Smooth muscle cell (in vitro differentiated cells): ENCODE measurements around the gene CXorf51B. TPM values are rescaled to one million over a fixed set of nuclear protein-coding genes. Genes with fewer than 3 reads are reported as not detected.
"Not testable (repeated sequence)": the region's sequence is repeated elsewhere in the genome, so short reads cannot be mapped to it uniquely, and the experiment has no call there.

Experiments
- DNase-seq: peaks from one replicate; lab custom pipeline; 2025; ENCODE audit not compliant: unreplicated experiment; lab: John Stamatoyannopoulos, UW
- H2AFZ ChIP-seq: fragments of 200-600 bp; sonication (generic); 2 replicates; pipeline ENCODE4 v1.6.0; 2016; ENCODE audit warnings: antibody characterized with exemption, low read depth, mild to moderate bottlenecking
- H3F3A ChIP-seq: fragments of 200-600 bp; sonication (generic); 2 replicates; pipeline ENCODE4 v1.6.0; 2017; ENCODE audit warnings: antibody characterized with exemption, low read depth
- H3K27ac ChIP-seq: fragments of 200-600 bp; sonication (generic); 2 replicates; pipeline ENCODE4 v1.5.1; 2016; ENCODE audit warnings: low read depth, mild to moderate bottlenecking
- H3K27me3 ChIP-seq: fragments of 200-600 bp; sonication (generic); 2 replicates; pipeline ENCODE4 v1.6.1; 2016; ENCODE audit warnings: low read depth, mild to moderate bottlenecking
- H3K36me3 ChIP-seq: fragments of 200-600 bp; sonication (generic); 2 replicates; pipeline ENCODE4 v1.5.1; 2016; ENCODE audit warnings: low read depth
- H3K4me1 ChIP-seq: fragments of 200-600 bp; sonication (generic); 2 replicates; pipeline ENCODE4 v1.5.1; 2016; ENCODE audit warnings: low read depth
- H3K4me2 ChIP-seq: fragments of 200-600 bp; sonication (generic); 2 replicates; pipeline ENCODE4 v1.6.0; 2016; ENCODE audit warnings: mild to moderate bottlenecking
- H3K4me3 ChIP-seq: fragments of 200-600 bp; sonication (generic); 2 replicates; pipeline ENCODE4 v1.5.1; 2016; ENCODE audit warnings: mild to moderate bottlenecking
- H3K79me2 ChIP-seq: fragments of 200-600 bp; sonication (generic); 2 replicates; pipeline ENCODE4 v1.6.0; 2016; ENCODE audit warnings: low read depth, mild to moderate bottlenecking
- H3K9ac ChIP-seq: fragments of 200-600 bp; sonication (generic); 2 replicates; pipeline ENCODE4 v1.6.0; 2016; ENCODE audit warnings: low read depth
- H3K9me3 ChIP-seq: fragments of 200-600 bp; sonication (generic); replicated peaks from 2 replicates; pipeline ENCODE4 v1.5.1; 2016; ENCODE audit warnings: low read depth
- H4K20me1 ChIP-seq: fragments of 200-600 bp; sonication (generic); 2 replicates; pipeline ENCODE4 v1.6.0; 2016; ENCODE audit warnings: low read depth
- CTCF ChIP-seq: fragments of 200-600 bp; sonication (generic); IDR thresholded peaks from 2 replicates; pipeline ENCODE4 v1.5.1; 2017; ENCODE audit warnings: borderline replicate concordance, mild to moderate bottlenecking, antibody characterized with exemption; ENCODE audit not compliant: insufficient read depth, poor library complexity, severe bottlenecking
- WGBS: methylation state at CpG from one replicate; pipeline ENCODE4 v1.1.7; 2016; ENCODE audit warnings: low lambda C conversion rate; 5-methylcytosine and 5-hydroxymethylcytosine counted together
- polyA plus RNA-seq: library from polyadenylated mRNA; unstranded; fragments of >200 nt; fragmentation: Nextera tagmentation; extraction: Ambion mirVana; gene quantifications from 2 replicates; pipeline ENCODE4 v1.2.1, GENCODE V29; 2016
- total RNA-seq: library from RNA; depleted of rRNA; stranded (reverse); fragments of >200 nt; gene quantifications from 2 replicates; pipeline ENCODE4 v1.2.3, GENCODE V29; 2014

CXorf51B gene
- total RNA-seq (not detected in 2 replicates), polyA plus RNA-seq (not detected in 2 replicates)

GRCh38 chrX:146809471-146809870 is at the start of gene CXorf51B:
TSS of gene CXorf51B (plus strand) at chrX:146809771. CDS start at chrX:146809792, 21 bp downstream.
- not testable (repeated sequence) for H3K27ac ChIP-seq, H2AFZ ChIP-seq, H3K4me3 ChIP-seq, H4K20me1 ChIP-seq, H3K4me2 ChIP-seq, H3F3A ChIP-seq, DNase-seq, H3K9ac ChIP-seq, H3K9me3 ChIP-seq, H3K4me1 ChIP-seq, H3K27me3 ChIP-seq, H3K36me3 ChIP-seq, H3K79me2 ChIP-seq
- no CpG with 5 or more reads among the region's 3 CpGs for WGBS

- H3K9ac ChIP-seq = not testable (repeated sequence)
- WGBS = no CpG with 5 or more reads among the region's 3 CpGs
Observed at GRCh38 chrX:146814644-146815043, 5.1 kb downstream of the CXorf51B start, which contains the start of gene CXorf51A. TSS of gene CXorf51A (minus strand) at chrX:146814744. CDS start at chrX:146814723, 21 bp downstream.

GRCh38 chrX:146831994-146832393 is 22.4 kb downstream of the CXorf51B start:
- no peaks in the 10 kb centered on the region for H3K9me3 ChIP-seq
- H3K4me2 ChIP-seq = no peak overlapping the region
- no peaks in the 10 kb centered on the region for H4K20me1 ChIP-seq
- H3K4me3 ChIP-seq = no peak overlapping the region
- H3K9ac ChIP-seq = no peak overlapping the region
- no peaks in the 10 kb centered on the region for H3K27me3 ChIP-seq
- no peaks in the 10 kb centered on the region for H3K36me3 ChIP-seq
- WGBS = 86% methylated on average over 4 of the region's 4 CpGs
- H2AFZ ChIP-seq = no peak overlapping the region
- DNase-seq = no peak
- H3K79me2 ChIP-seq = no peaks in the 10 kb centered on the region
- H3K27ac ChIP-seq = no peak overlapping the region
- no peaks in the 10 kb centered on the region for H3F3A ChIP-seq
- no peak for TF ChIP-seq CTCF
- H3K4me1 ChIP-seq = no peaks in the 10 kb centered on the region

More at GRCh38 chrX:146814644-146815043, 5.1 kb downstream of the CXorf51B start, which contains the start of gene CXorf51A:
- not testable (repeated sequence) for H3K9me3 ChIP-seq, H4K20me1 ChIP-seq, H3K4me2 ChIP-seq, H3F3A ChIP-seq, H3K27ac ChIP-seq, H3K27me3 ChIP-seq, DNase-seq, H3K4me1 ChIP-seq, H3K79me2 ChIP-seq, H2AFZ ChIP-seq, H3K36me3 ChIP-seq, H3K4me3 ChIP-seq

- Histone ChIP-seq H4K20me1 (no peaks in the 10 kb centered on the region), H2AFZ (no peak overlapping the region), H3K36me3 (no peaks in the 10 kb centered on the region), H3K9me3 (no peaks in the 10 kb centered on the region), H3K27me3 (no peaks in the 10 kb centered on the region), H3K27ac (no peak overlapping the region), H3F3A (no peaks in the 10 kb centered on the region), H3K9ac (no peak overlapping the region), H3K4me1 (no peaks in the 10 kb centered on the region), H3K4me3 (no peak overlapping the region), H3K79me2 (no peaks in the 10 kb centered on the region), H3K4me2 (no peak overlapping the region)
- TF ChIP-seq CTCF = no peak
- no peak for DNase-seq
- 72% methylated on average over 2 of the region's 2 CpGs for WGBS
Observed at GRCh38 chrX:146854281-146854680, 44.7 kb downstream of the CXorf51B start.

Other genes with a start within 250 kb of the CXorf51B start
- not detected in 2 replicates for gene CXorf51A, start 5.0 kb downstream of the CXorf51B start, total RNA-seq
- not detected in 2 replicates for gene CXorf51A, start 5.0 kb downstream of the CXorf51B start, polyA plus RNA-seq